HFF-Myc (cell line): Measurements from ENCODE around the gene ERFE.

ENCODE experiments used
- DNase-seq: peaks from one replicate; pipeline ENCODE4 v3.0.0-alpha.2; 2011; ENCODE audit warnings: low read depth; ENCODE audit errors: extremely low read depth
- H3K4me3 ChIP-seq: replicated peaks from 2 replicates; pipeline ENCODE4 v1.5.1; 2011; ENCODE audit warnings: low read depth, mild to moderate bottlenecking, control low read depth, low read length
- TF ChIP-seq, protein P1 (sequence below): IDR thresholded peaks from 2 replicates; pipeline ENCODE4 v1.5.1; 2012; ENCODE audit warnings: mild to moderate bottlenecking, low read depth, low read length, control low read depth; ENCODE audit errors: missing control alignments

Gene ERFE

GRCh38 chr2:238117199-238118154 is 41.3 kb upstream of the ERFE start:
- no peak for DNase-seq

DNA sequence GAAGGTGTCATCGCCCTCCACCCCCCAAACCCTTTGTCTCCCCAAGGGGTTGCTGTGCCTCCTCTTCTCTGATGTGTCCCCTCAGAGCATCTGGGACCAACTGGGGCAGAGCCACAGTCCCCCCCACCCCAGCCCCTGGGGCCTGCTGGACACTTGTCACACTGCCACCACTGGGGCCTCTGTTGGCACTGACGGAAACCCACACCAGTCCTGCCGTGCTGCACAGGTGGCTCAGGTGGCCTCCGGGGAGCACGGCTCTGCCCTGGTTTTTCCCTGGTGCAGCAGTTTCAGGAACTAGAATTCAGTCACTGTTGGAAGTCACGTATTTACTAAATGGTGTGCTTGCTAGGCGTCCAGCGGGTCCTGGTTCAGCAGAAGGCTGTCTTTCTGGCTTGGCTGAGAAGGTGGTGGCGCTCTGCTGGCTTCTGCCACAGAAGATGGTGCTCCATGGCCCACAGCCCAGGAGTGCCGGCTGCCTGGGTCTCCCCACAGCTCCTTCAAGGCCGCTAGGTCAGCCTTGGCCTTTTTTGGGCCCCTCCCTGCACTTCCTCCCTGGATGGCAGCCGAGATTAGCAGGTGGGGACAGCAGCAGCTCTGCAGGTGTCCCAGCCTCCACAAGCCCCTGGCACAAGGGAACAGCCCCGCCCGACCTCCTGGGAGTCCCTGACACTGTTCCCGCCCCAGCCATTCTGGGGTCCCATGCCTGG is 38.9 kb upstream of the ERFE start:
- TF ChIP-seq, protein P1, sequence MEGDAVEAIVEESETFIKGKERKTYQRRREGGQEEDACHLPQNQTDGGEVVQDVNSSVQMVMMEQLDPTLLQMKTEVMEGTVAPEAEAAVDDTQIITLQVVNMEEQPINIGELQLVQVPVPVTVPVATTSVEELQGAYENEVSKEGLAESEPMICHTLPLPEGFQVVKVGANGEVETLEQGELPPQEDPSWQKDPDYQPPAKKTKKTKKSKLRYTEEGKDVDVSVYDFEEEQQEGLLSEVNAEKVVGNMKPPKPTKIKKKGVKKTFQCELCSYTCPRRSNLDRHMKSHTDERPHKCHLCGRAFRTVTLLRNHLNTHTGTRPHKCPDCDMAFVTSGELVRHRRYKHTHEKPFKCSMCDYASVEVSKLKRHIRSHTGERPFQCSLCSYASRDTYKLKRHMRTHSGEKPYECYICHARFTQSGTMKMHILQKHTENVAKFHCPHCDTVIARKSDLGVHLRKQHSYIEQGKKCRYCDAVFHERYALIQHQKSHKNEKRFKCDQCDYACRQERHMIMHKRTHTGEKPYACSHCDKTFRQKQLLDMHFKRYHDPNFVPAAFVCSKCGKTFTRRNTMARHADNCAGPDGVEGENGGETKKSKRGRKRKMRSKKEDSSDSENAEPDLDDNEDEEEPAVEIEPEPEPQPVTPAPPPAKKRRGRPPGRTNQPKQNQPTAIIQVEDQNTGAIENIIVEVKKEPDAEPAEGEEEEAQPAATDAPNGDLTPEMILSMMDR, result no peak
- no peak overlapping the region for H3K4me3 ChIP-seq
- DNase-seq, result no peak

More at GRCh38 chr2:238117199-238118154, 41.3 kb upstream of the ERFE start:
- TF ChIP-seq, protein P1, result no peak
- no peak overlapping the region for H3K4me3 ChIP-seq

GRCh38 chr2:238120463-238121298 is 38.1 kb upstream of the ERFE start:
- TF ChIP-seq, protein P1, result no peak
- H3K4me3 ChIP-seq, result no peak overlapping the region
- DNase-seq, result no peak

GRCh38 chr2:238121511-238122286 is 37.1 kb upstream of the ERFE start:
- TF ChIP-seq, protein P1, result no peak
- H3K4me3 ChIP-seq, result no peak overlapping the region
- no peak for DNase-seq

GRCh38 chr2:238122287-238123217 is 36.2 kb upstream of the ERFE start:
- DNase-seq, result no peak
- no peak overlapping the region for H3K4me3 ChIP-seq
- TF ChIP-seq, protein P1, result no peak
